ENCODE data around the gene RFX4.
"Not testable (repeated sequence)": the region's sequence is repeated elsewhere in the genome, so short reads cannot be mapped to it uniquely, and the experiment has no call there.

DNA sequence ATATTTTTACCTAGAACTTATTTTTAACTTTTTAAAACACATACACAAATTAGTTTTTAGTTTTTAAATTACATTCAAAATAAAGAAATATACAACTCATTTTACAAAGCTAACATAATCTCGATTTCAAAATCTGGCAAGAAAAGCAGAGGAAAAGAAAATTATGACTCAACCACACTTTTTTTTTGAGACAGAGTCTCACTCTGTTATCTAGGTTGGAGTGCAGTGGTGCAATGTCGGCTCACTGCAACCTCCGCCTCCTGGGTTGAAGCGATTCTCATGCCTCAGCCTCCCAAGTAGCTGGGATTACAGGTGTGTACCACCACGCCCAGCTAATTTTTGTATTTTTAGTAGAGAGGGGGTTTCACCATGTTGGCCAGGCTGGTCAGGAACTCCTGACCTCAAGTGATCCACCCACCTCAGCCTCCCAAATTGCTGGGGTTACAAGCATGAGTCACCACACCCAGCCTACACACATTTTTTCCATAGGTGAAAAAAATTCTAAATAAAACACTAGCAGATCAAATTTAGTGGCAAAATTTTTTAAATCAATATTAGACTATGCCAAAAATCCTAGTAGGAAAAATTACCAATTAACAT, 143.9 kb downstream of the RFX4 start:
- TF ChIP-seq, protein P1, sequence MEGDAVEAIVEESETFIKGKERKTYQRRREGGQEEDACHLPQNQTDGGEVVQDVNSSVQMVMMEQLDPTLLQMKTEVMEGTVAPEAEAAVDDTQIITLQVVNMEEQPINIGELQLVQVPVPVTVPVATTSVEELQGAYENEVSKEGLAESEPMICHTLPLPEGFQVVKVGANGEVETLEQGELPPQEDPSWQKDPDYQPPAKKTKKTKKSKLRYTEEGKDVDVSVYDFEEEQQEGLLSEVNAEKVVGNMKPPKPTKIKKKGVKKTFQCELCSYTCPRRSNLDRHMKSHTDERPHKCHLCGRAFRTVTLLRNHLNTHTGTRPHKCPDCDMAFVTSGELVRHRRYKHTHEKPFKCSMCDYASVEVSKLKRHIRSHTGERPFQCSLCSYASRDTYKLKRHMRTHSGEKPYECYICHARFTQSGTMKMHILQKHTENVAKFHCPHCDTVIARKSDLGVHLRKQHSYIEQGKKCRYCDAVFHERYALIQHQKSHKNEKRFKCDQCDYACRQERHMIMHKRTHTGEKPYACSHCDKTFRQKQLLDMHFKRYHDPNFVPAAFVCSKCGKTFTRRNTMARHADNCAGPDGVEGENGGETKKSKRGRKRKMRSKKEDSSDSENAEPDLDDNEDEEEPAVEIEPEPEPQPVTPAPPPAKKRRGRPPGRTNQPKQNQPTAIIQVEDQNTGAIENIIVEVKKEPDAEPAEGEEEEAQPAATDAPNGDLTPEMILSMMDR (conservative IDR thresholded peaks at IDR 0.05; ENCODE audit: low read length): not testable (repeated sequence)
- TF ChIP-seq EZH2phosphoT487 (IDR thresholded peaks at IDR 0.05; ENCODE audit: borderline replicate concordance, low read depth, low read length): not testable (repeated sequence)
